HepG2 (cell line): ENCODE results near the gene TACO1. TPM values are rescaled to one million over a fixed set of nuclear protein-coding genes. Genes with fewer than 3 reads are reported as not detected.

Source experiments
- E2F2 ChIP-seq: sonication (generic); formaldehyde crosslinking; IDR thresholded peaks from 2 replicates; pipeline ENCODE4 v1.4.0; 2020; ENCODE audit warnings: missing genetic modification reagents, borderline replicate concordance
- HNRNPUL1 ChIP-seq: fragments of 200-400 bp; formaldehyde crosslinking; IDR thresholded peaks from 2 replicates; pipeline ENCODE4 v1.6.1; 2017; ENCODE audit warnings: low read depth, mild to moderate bottlenecking, low read length, moderate library complexity
- MEIS1 ChIP-seq: sonication (generic); formaldehyde crosslinking; IDR thresholded peaks from 2 replicates; pipeline ENCODE4 v1.9.0; 2021; ENCODE audit warnings: mild to moderate bottlenecking, missing genetic modification reagents, moderate library complexity, borderline replicate concordance
- PAXIP1 ChIP-seq: sonication (generic); formaldehyde crosslinking; conservative IDR thresholded peaks from 2 replicates; pipeline ENCODE4 v1.4.0; 2020; ENCODE audit warnings: mild to moderate bottlenecking, missing genetic modification reagents, moderate library complexity
- PTBP1 ChIP-seq: fragments of 200-400 bp; formaldehyde crosslinking; IDR thresholded peaks from 2 replicates; pipeline ENCODE4 v1.6.1; 2018; ENCODE audit warnings: low read length, low read depth; ENCODE audit not compliant: poor library complexity, severe bottlenecking
- RBM22 ChIP-seq: fragments of 200-400 bp; formaldehyde crosslinking; optimal IDR thresholded peaks from 2 replicates; pipeline ENCODE3; 2017; ENCODE audit warnings: mild to moderate bottlenecking, low read length, moderate library complexity
- SP1 ChIP-seq, 2 experiments: fragments of 450-650 bp in 1 of 2; sonication (generic) in 1 of 2; formaldehyde crosslinking in 1 of 2; IDR thresholded peaks; 2 replicates each; pipeline versions ENCODE4 v1.4.0 to v1.6.1; 2016 to 2020; ENCODE audit warnings: missing genetic modification reagents in 1 of 2
- ZFP37 ChIP-seq: sonication (generic); formaldehyde crosslinking; IDR thresholded peaks from 2 replicates; pipeline ENCODE4 v1.4.0; 2020; ENCODE audit warnings: missing genetic modification reagents, borderline replicate concordance
- ZNF513 ChIP-seq: sonication (generic); formaldehyde crosslinking; conservative IDR thresholded peaks from 2 replicates; pipeline ENCODE4 v1.5.0; 2020; ENCODE audit warnings: missing genetic modification reagents
- ZNF543 ChIP-seq: sonication (generic); formaldehyde crosslinking; IDR thresholded peaks from 2 replicates; pipeline ENCODE4 v1.4.0; 2020; ENCODE audit warnings: mild to moderate bottlenecking, missing genetic modification reagents
- ZNF563 ChIP-seq: sonication (generic); formaldehyde crosslinking; IDR thresholded peaks from 2 replicates; pipeline ENCODE4 v1.8.0; 2022; ENCODE audit warnings: mild to moderate bottlenecking, moderate library complexity, missing genetic modification reagents
- ZNF7 ChIP-seq: IDR thresholded peaks from 2 replicates; pipeline ENCODE4 v1.6.1; 2016; ENCODE audit warnings: missing biosample characterization, missing genetic modification reagents
- polyA plus RNA-seq, 8 experiments: library from polyadenylated mRNA; depleted of rRNA in 3 of 8; stranded (reverse) in 7 of 8; unstranded in 1 of 8; fragments of >200 nt; fragmentation: Illumina TruSeq in 4 of 8; extraction: Trizol in 4 of 8; gene quantifications; 2 replicates each; pipeline versions ENCODE4 v1.2.1 to v1.2.3, GENCODE V29; 2011 to 2016; ENCODE audit warnings: low read depth in 4 of 8, missing spikeins in 1 of 8, mixed read lengths in 1 of 8; ENCODE audit not compliant: insufficient read depth in 1 of 8
- total RNA-seq, 5 experiments: library from RNA; depleted of rRNA; stranded (reverse); fragments of >200 nt; fragmentation: Illumina TruSeq; extraction: Trizol; gene quantifications; 2 replicates each; pipeline ENCODE4 v1.2.3, GENCODE V29; 2016; ENCODE audit warnings: low read depth in 1 of 5
- TF ChIP-seq, protein P1 (sequence below): sonication (generic); formaldehyde crosslinking; IDR thresholded peaks from 2 replicates; pipeline ENCODE4 v1.4.0; 2020; ENCODE audit warnings: missing genetic modification reagents
- TF ChIP-seq, protein P2 (sequence below): IDR thresholded peaks from 2 replicates; pipeline ENCODE4 v1.6.1; 2016; ENCODE audit warnings: missing genetic modification reagents, missing compliant biosample characterization
- TF ChIP-seq, protein P3 (sequence below): sonication (generic); formaldehyde crosslinking; IDR thresholded peaks from 2 replicates; pipeline ENCODE4 v1.8.1; 2023; ENCODE audit warnings: missing genetic modification reagents, mild to moderate bottlenecking, borderline replicate concordance
- TF ChIP-seq, protein P4 (sequence below): IDR thresholded peaks from 2 replicates; pipeline ENCODE4 v1.6.1; 2016; ENCODE audit warnings: low read depth

The TACO1 gene
- total and polyA plus RNA-seq, 2 of the 13 experiments (the other 11 are each of a cell fraction or from before 2014, with no cell fraction given), result 34.7 to 53.6 TPM

- TF ChIP-seq, protein P1, sequence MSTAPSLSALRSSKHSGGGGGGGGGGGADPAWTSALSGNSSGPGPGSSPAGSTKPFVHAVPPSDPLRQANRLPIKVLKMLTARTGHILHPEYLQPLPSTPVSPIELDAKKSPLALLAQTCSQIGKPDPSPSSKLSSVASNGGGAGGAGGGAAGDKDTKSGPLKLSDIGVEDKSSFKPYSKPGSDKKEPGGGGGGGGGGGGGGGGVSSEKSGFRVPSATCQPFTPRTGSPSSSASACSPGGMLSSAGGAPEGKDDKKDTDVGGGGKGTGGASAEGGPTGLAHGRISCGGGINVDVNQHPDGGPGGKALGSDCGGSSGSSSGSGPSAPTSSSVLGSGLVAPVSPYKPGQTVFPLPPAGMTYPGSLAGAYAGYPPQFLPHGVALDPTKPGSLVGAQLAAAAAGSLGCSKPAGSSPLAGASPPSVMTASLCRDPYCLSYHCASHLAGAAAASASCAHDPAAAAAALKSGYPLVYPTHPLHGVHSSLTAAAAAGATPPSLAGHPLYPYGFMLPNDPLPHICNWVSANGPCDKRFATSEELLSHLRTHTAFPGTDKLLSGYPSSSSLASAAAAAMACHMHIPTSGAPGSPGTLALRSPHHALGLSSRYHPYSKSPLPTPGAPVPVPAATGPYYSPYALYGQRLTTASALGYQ, result peak; percentile 94
- TF ChIP-seq ZNF563 (peak; percentile 98), MEIS1 (CRISPR knock-in tag) (no peak), SP1 (IDR thresholded peaks at IDR 0.05) (no peak), SP1 (CRISPR knock-in tag; IDR thresholded peaks at IDR 0.05) (peak; percentile 94), ZFP37 (CRISPR knock-in tag) (peak; percentile 33; the same call in 1 of the 2 replicates), PAXIP1 (CRISPR knock-in tag) (peak; percentile 76), ZNF513 (CRISPR knock-in tag) (0 out of 2 replicates have a peak, but pooled peaks have one; percentile 89), HNRNPUL1 (no peak), E2F2 (CRISPR knock-in tag) (peak; percentile 95; the same call in 1 of the 2 replicates), ZNF7 (CRISPR knock-in tag) (peak; percentile 54; the same call in 1 of the 2 replicates), RBM22 (peak; percentile 90), ZNF543 (CRISPR knock-in tag) (no peak; the same call in none of the 2 replicates), PTBP1 (peak; percentile 95)
- TF ChIP-seq, protein P2, sequence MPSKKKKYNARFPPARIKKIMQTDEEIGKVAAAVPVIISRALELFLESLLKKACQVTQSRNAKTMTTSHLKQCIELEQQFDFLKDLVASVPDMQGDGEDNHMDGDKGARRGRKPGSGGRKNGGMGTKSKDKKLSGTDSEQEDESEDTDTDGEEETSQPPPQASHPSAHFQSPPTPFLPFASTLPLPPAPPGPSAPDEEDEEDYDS (CRISPR knock-in tag), result peak; percentile 73
- TF ChIP-seq, protein P3, sequence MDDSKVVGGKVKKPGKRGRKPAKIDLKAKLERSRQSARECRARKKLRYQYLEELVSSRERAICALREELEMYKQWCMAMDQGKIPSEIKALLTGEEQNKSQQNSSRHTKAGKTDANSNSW, result peak; percentile 66; the same call in 1 of the 2 replicates
- TF ChIP-seq, protein P4, sequence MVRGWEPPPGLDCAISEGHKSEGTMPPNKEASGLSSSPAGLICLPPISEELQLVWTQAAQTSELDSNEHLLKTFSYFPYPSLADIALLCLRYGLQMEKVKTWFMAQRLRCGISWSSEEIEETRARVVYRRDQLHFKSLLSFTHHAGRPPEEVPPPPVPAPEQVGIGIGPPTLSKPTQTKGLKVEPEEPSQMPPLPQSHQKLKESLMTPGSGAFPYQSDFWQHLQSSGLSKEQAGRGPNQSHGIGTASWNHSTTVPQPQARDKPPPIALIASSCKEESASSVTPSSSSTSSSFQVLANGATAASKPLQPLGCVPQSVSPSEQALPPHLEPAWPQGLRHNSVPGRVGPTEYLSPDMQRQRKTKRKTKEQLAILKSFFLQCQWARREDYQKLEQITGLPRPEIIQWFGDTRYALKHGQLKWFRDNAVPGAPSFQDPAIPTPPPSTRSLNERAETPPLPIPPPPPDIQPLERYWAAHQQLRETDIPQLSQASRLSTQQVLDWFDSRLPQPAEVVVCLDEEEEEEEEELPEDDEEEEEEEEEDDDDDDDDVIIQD (CRISPR knock-in tag), result peak; percentile 64; the same call in 1 of the 2 replicates
Observed at GRCh38 chr17:63600569-63601438, at the start of gene TACO1 (continued).
